Caki2 (cell line): ENCODE results near the gene ESRP2. TPM values are rescaled to one million over a fixed set of nuclear protein-coding genes. Genes with fewer than 3 reads are reported as not detected.

ENCODE experiments used
- DNase-seq: peaks from one replicate; pipeline ENCODE4 v3.0.0-alpha.2; 2015; ENCODE audit warnings: low read depth
- in situ Hi-C: cut with HindIII; loops from 2 replicates; pipeline ENCODE4 v1.10.0; 2016; ENCODE audit warnings: low sequenced_read_pairs, low pct_unique_long_range_greater_than_20kb, mixed read lengths
- total RNA-seq: library from RNA; depleted of rRNA; stranded (reverse); fragments of >200 nt; shearing (Covaris generic); gene quantifications from 2 replicates; pipeline ENCODE4 v1.2.3, GENCODE V29; 2014; ENCODE audit warnings: low replicate concordance

The ESRP2 gene
- total RNA-seq, 1 experiment from 2014 or later, result not detected

- in situ Hi-C loops, result no loop called here
These were observed 29.4 kb upstream of the ESRP2 start for GRCh38 chr16:68265078-68265920.

GRCh38 chr16:68264128-68265077 is 28.5 kb upstream of the ESRP2 start, which contains the start of gene SLC7A6:
SLC7A6 (plus strand) TSS chr16:68264526; CDS start chr16:68274727, 10,201 bp downstream.
- in situ Hi-C loops, result no loop called here
- DNase-seq, result peak; percentile 61

More at GRCh38 chr16:68265078-68265920, 29.4 kb upstream of the ESRP2 start:
- DNase-seq, result peak; percentile 79

GRCh38 chr16:68263559-68264127 is 27.7 kb upstream of the ESRP2 start:
- no peak for DNase-seq
- in situ Hi-C loops, result no loop called here

- in situ Hi-C loops, result no loop called here
- no peak for DNase-seq
These were observed 23.3 kb upstream of the ESRP2 start for GRCh38 chr16:68259007-68259825.

- in situ Hi-C loops, result no loop called here
- peak; percentile 100 for DNase-seq
These were observed 22.2 kb upstream of the ESRP2 start for GRCh38 chr16:68257906-68258800.

- in situ Hi-C loops, result no loop called here
- no peak for DNase-seq
These were observed 21.5 kb upstream of the ESRP2 start for GRCh38 chr16:68257251-68257905.

- DNase-seq, result no peak
- in situ Hi-C loops, result no loop called here
These were observed 19.8 kb upstream of the ESRP2 start for GRCh38 chr16:68255712-68256111.

- in situ Hi-C loops, result no loop called here
- no peak for DNase-seq
These were observed 17.8 kb upstream of the ESRP2 start for GRCh38 chr16:68253721-68254120.

GRCh38 chr16:68252383-68252782 is 16.5 kb upstream of the ESRP2 start:
- no peak for DNase-seq
- in situ Hi-C loops, result no loop called here

- no peak for DNase-seq
- in situ Hi-C loops, result no loop called here
These were observed 15.9 kb upstream of the ESRP2 start for GRCh38 chr16:68251832-68252231.

- in situ Hi-C loops, result no loop called here
- no peak for DNase-seq
These were observed 15.0 kb upstream of the ESRP2 start for GRCh38 chr16:68250951-68251350.

- in situ Hi-C loops, result no loop called here
These were observed 13.4 kb upstream of the ESRP2 start for GRCh38 chr16:68249371-68249770.

GRCh38 chr16:68247932-68248331 is 12.0 kb upstream of the ESRP2 start:
- in situ Hi-C loops, result no loop called here

More at GRCh38 chr16:68249371-68249770, 13.4 kb upstream of the ESRP2 start:
- no peak for DNase-seq

GRCh38 chr16:68247400-68247799 is 11.5 kb upstream of the ESRP2 start:
- in situ Hi-C loops, result no loop called here
- DNase-seq, result no peak

More at GRCh38 chr16:68247932-68248331, 12.0 kb upstream of the ESRP2 start:
- no peak for DNase-seq

GRCh38 chr16:68246666-68247065 is 10.7 kb upstream of the ESRP2 start:
- DNase-seq, result peak; percentile 46
- in situ Hi-C loops, result no loop called here

GRCh38 chr16:68246121-68246520 is 10.2 kb upstream of the ESRP2 start:
- no peak for DNase-seq
- in situ Hi-C loops, result no loop called here
